GM10266 (cell line): ENCODE data around the gene ZNF319.
"Not testable (repeated sequence)": the region's sequence is repeated elsewhere in the genome, so short reads cannot be mapped to it uniquely, and the experiment has no call there.

Source experiments
- DNase-seq: peaks from one replicate; pipeline ENCODE4 v3.0.0; 2012; ENCODE audit errors: extremely low spot score
- CTCF ChIP-seq: IDR thresholded peaks from 2 replicates; pipeline ENCODE4 v1.5.1; 2012; ENCODE audit warnings: mild to moderate bottlenecking, low read depth; ENCODE audit not compliant: control insufficient read depth, insufficient read depth; ENCODE audit errors: missing control alignments

The ZNF319 gene

GRCh38 chr16:58016840-58017446 lies 16.5 kb upstream of the ZNF319 start:
- TF ChIP-seq CTCF, result no peak
- no peak for DNase-seq

- TF ChIP-seq CTCF, result no peak
- no peak for DNase-seq
Measured at GRCh38 chr16:58013201-58013956, 12.9 kb upstream of the ZNF319 start.

- no peak for TF ChIP-seq CTCF
Measured at GRCh38 chr16:58012481-58012880, 12.0 kb upstream of the ZNF319 start.

GRCh38 chr16:58011652-58012051 lies 11.2 kb upstream of the ZNF319 start:
- no peak for TF ChIP-seq CTCF
- DNase-seq, result no peak

More at GRCh38 chr16:58012481-58012880, 12.0 kb upstream of the ZNF319 start:
- DNase-seq, result no peak

- no peak for TF ChIP-seq CTCF
- no peak for DNase-seq
Measured at GRCh38 chr16:58010886-58011285, 10.4 kb upstream of the ZNF319 start.

GRCh38 chr16:58009856-58010416 lies 9.5 kb upstream of the ZNF319 start:
- no peak for DNase-seq
- no peak for TF ChIP-seq CTCF

- DNase-seq, result not testable (repeated sequence)
Measured at GRCh38 chr16:58004736-58005135, 4.3 kb upstream of the ZNF319 start.
